HepG2 (cell line): ENCODE results near the gene TMIGD2.
A peak's percentile ranks its signal among the peaks of the same experiment; 100 is the strongest.

Source experiments
- E2F5 ChIP-seq: sonication (generic); formaldehyde crosslinking; conservative IDR thresholded peaks from 2 replicates; pipeline ENCODE4 v1.4.0; 2020; ENCODE audit warnings: missing genetic modification reagents
- KDM1A ChIP-seq: IDR thresholded peaks from 2 replicates; pipeline ENCODE4 v1.6.1; 2016; ENCODE audit warnings: missing compliant biosample characterization
- MAX ChIP-seq: IDR thresholded peaks from 2 replicates; pipeline ENCODE4 v1.6.1; 2012; ENCODE audit warnings: inconsistent platforms
- PHB2 ChIP-seq: fragments of 450-650 bp; IDR thresholded peaks from 2 replicates; pipeline ENCODE4 v1.6.1; 2018; ENCODE audit not compliant: partially characterized antibody
- POLR2A ChIP-seq, 2 experiments: IDR thresholded peaks; 2 replicates each; pipeline ENCODE4 v1.6.1; 2011; ENCODE audit warnings: low read depth in 2 of 2, low read length in 2 of 2, mild to moderate bottlenecking in 1 of 2, moderate library complexity in 1 of 2; ENCODE audit not compliant: insufficient read depth in 1 of 2
- SALL2 ChIP-seq: sonication (generic); formaldehyde crosslinking; IDR thresholded peaks from 2 replicates; pipeline ENCODE4 v1.8.1; 2023; ENCODE audit warnings: mild to moderate bottlenecking, missing genetic modification reagents, inconsistent platforms
- ZNF121 ChIP-seq: sonication (generic); formaldehyde crosslinking; IDR thresholded peaks from 2 replicates; pipeline ENCODE4 v1.5.0; 2020; ENCODE audit warnings: mild to moderate bottlenecking, missing genetic modification reagents
- ZNF232 ChIP-seq: sonication (generic); formaldehyde crosslinking; IDR thresholded peaks from 2 replicates; pipeline ENCODE4 v1.4.0; 2020; ENCODE audit warnings: missing genetic modification reagents, borderline replicate concordance
- ZNF709 ChIP-seq: sonication (generic); formaldehyde crosslinking; IDR thresholded peaks from 2 replicates; pipeline ENCODE4 v1.5.0; 2020; ENCODE audit warnings: mild to moderate bottlenecking, missing genetic modification reagents

- TF ChIP-seq MAX (0 out of 2 replicates have a peak, but pooled peaks have one; percentile 9), ZNF709 (CRISPR knock-in tag) (no peak), SALL2 (CRISPR knock-in tag) (no peak), KDM1A (CRISPR knock-in tag) (no peak), ZNF232 (CRISPR knock-in tag) (no peak), POLR2A (IDR thresholded peaks at IDR 0.05; ENCODE audit: insufficient read depth in 1 of 2, low read depth in 2 of 2, low read length in 2 of 2) (no peak), ZNF121 (CRISPR knock-in tag) (no peak), E2F5 (no peak), PHB2 (no peak)
These were observed 4.0 kb downstream of the TMIGD2 start for GRCh38 chr19:4297901-4298809.
